ENCODE measurements around the gene SPDYE16. TPM values are rescaled to one million over a fixed set of nuclear protein-coding genes. Genes with fewer than 3 reads are reported as not detected.
"Not testable (repeated sequence)": the region's sequence is repeated elsewhere in the genome, so short reads cannot be mapped to it uniquely, and the experiment has no call there.

Gene SPDYE16
- total RNA-seq, 1 experiment from 2014 or later = 0.13 TPM

DNA sequence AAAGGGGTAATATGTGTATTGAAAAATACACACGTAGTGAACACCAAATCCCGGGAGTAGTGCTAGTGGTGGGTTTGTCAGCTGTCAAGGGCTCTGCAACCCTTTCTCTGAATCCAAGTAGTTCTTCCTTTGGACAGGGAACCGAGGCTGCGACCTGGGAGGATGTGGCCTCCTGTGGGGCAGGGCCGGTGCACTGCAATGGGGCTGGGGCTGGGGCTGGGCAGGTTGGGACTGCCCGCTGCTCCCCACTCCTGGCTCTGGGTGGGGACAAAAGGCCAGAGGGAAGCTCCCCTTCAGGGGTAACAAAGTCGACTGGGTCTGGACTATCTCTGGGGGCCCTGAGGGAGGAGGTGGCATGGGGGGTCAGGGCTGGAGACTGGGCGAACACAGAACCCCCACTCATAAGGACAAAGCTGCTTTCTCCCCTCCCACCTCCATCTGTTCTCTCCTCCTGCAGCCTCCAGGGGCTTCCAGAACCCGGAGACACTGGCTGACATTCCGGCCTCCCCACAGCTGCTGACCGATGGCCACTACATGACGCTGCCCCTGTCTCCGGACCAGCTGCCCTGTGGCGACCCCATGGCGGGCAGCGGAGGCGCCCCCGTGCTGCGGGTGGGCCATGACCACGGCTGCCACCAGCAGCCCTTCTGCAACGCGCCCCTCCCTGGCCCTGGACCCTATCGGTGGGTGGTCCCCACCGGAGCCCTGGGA lies 31.7 kb downstream of the SPDYE16 start:
- H3K36me3 ChIP-seq (ENCODE audit: insufficient read depth, low read length, poor library complexity, severe bottlenecking); intact Hi-C loops (cut with micrococcal nuclease; ENCODE audit: unreplicated experiment); DNase-seq (ENCODE audit: low spot score); H3K9me3 ChIP-seq (ENCODE audit: low read depth, low read length, poor library complexity, severe bottlenecking); POLR2A ChIA-PET (ENCODE audit: low non-redundant PET); H3K4me3 ChIP-seq (ENCODE audit: low read depth, low read length, poor library complexity, severe bottlenecking); H3K27me3 ChIP-seq (replicated peaks; ENCODE audit: insufficient read depth, low read depth, low read length, poor library complexity); H3K27ac ChIP-seq (ENCODE audit: low read depth, low read length, poor library complexity, severe bottlenecking); BruUV-seq (replicated peaks); H3K4me1 ChIP-seq (ENCODE audit: insufficient read depth, low read length, poor library complexity, severe bottlenecking); CTCF ChIA-PET: not testable (repeated sequence)

DNA sequence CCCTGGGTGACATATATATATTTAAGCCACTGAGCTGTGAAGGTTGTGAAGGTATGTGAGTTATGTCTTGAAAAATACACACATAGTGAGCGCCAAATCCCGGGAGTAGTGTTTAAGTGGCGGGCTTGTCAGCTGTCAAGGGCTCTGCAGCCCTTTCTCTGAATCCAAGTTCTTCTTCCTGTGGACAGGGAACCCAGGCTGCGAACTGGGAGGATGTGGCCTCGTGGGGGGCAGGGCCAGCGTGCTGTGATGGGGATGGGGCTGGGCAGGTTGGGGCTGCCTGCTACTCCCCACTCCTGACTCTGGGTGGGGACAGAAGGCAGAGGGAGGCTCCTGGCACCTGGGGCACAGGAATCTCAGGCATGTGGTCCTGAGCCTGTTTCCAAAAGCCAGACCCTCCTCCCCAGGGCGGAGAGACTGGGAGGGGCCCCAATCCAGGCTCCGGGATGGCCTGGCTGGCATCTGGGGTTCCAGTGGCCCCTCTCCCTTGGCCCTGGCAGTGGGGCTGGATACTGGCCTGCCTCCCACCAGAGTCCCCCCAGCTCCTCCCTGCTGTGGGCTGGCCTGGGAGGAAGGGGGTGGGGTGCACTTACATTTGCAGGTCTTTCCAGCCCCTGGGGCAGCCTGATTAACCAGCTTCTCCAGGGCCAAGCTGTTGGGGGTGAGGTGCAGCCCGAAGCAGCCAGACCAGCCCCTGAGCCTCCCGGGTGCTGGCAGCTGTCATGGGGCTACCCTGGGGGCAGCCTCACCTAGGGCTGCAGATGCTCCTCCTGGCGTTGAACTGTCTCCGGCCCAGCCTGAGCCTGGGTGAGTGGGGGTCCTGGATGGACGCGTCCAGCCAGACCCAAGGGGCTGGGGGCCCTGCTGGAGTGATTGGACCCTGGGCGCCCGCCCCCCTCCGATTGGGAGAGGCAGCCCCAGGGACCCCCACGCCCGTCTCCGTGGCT lies 32.9 kb downstream of the SPDYE16 start, which contains the start of gene UPK3B:
Gene UPK3B (plus strand): TSS at position 622 of the 947 bp plus-strand sequence. CDS start 101 bp downstream, at position 723.
- DNase-seq (ENCODE audit: low spot score) = no peak

DNA sequence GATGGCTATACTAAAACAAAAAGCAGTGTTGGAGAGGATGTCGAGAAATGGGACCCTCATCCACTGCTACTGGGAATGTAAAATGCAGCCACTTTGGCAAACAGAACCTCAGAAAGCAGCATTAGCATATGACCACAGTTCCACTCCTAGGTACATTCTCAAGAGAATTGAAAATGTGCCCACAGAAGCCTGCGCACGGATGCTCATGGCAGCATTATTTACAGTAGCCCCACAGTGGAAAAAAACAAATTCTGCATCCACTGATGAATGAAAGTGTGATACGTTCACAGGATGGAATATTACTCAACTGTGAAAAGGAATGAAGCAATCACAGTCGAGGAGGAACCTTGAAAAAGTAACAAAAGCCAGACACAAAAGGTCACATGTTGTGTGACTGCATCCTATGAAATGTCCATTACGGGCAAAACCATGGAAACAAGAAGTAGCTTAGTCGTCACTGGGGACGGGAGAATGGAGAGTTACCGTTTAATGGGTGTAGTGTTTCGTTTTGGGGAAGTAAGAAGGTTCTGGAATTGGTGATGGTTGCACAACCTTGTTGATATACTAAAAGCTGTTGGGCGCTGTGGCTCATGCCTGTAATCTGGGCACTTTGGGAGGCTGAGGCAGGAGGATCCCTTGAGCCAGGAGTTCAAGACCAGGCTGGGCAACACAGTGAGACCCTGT lies 35.2 kb downstream of the SPDYE16 start:
- H3K4me3 ChIP-seq (ENCODE audit: low read depth, low read length, poor library complexity, severe bottlenecking) = no peak overlapping the region
- TF ChIP-seq CTCF (conservative IDR thresholded peaks at IDR 0.05; ENCODE audit: low read depth, low read length) (no peak), EZH2 (IDR thresholded peaks at IDR 0.05; ENCODE audit: borderline replicate concordance, low read depth, low read length, poor library complexity, severe bottlenecking) (no peak)
- no peaks in the 10 kb centered on the region for H3K4me1 ChIP-seq (ENCODE audit: insufficient read depth, low read length, poor library complexity, severe bottlenecking)
- H3K9me3 ChIP-seq (ENCODE audit: low read depth, low read length, poor library complexity, severe bottlenecking) = no peaks in the 10 kb centered on the region
- DNase-seq (ENCODE audit: low spot score) = no peak
- no peaks in the 10 kb centered on the region for H3K27me3 ChIP-seq (replicated peaks; ENCODE audit: insufficient read depth, low read depth, low read length, poor library complexity)
- intact Hi-C loops (cut with micrococcal nuclease; ENCODE audit: unreplicated experiment) = no loop called here
- ChIA-PET CTCF (no interaction called here), POLR2A (ENCODE audit: low non-redundant PET) (no interaction called here)
- no peak overlapping the region for H3K27ac ChIP-seq (ENCODE audit: low read depth, low read length, poor library complexity, severe bottlenecking)
- no TSS peak for BruUV-seq (replicated peaks)
- no peaks in the 10 kb centered on the region for H3K36me3 ChIP-seq (ENCODE audit: insufficient read depth, low read length, poor library complexity, severe bottlenecking)

More for the DNA sequence above, 32.9 kb downstream of the SPDYE16 start, which contains the start of gene UPK3B:
- ChIA-PET POLR2A (ENCODE audit: low non-redundant PET) (no interaction called here), CTCF (no interaction called here)
- BruUV-seq (replicated peaks) = no TSS peak
- Histone ChIP-seq H3K9me3 (ENCODE audit: low read depth, low read length, poor library complexity, severe bottlenecking) (no peaks in the 10 kb centered on the region), H3K36me3 (ENCODE audit: insufficient read depth, low read length, poor library complexity, severe bottlenecking) (no peaks in the 10 kb centered on the region), H3K27me3 (replicated peaks; ENCODE audit: insufficient read depth, low read depth, low read length, poor library complexity) (no peaks in the 10 kb centered on the region), H3K27ac (ENCODE audit: low read depth, low read length, poor library complexity, severe bottlenecking) (no peak within 1 kb of the TSS), H3K4me3 (ENCODE audit: low read depth, low read length, poor library complexity, severe bottlenecking) (no peak within 1 kb of the TSS), H3K4me1 (ENCODE audit: insufficient read depth, low read length, poor library complexity, severe bottlenecking) (no peaks in the 10 kb centered on the region)
- TF ChIP-seq EZH2 (IDR thresholded peaks at IDR 0.05; ENCODE audit: borderline replicate concordance, low read depth, low read length, poor library complexity, severe bottlenecking) (no peak), CTCF (conservative IDR thresholded peaks at IDR 0.05; ENCODE audit: low read depth, low read length) (no peak)
- intact Hi-C loops (cut with micrococcal nuclease; ENCODE audit: unreplicated experiment) = no loop called here

DNA sequence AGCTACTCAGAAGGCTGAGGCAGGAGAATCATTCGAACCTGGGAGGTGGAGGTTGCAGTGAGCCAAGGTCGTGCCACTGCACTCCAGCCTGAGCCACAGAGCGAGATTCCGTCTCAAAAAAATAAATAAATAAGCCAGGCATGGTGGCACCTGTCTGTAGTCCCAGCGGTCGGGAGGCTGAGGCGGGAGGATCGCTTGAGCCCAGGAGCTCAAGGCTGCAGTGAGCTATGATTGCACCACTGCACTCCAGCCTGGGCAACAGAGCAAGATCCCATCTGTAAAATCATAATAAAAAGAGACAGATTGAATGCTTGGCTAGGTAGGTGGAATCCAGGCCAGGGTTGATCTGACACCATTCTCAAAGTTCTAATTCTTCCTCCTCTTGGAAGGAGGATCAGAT lies 36.5 kb downstream of the SPDYE16 start:
- H3K4me3 ChIP-seq (ENCODE audit: low read depth, low read length, poor library complexity, severe bottlenecking); H3K36me3 ChIP-seq (ENCODE audit: insufficient read depth, low read length, poor library complexity, severe bottlenecking); H3K27ac ChIP-seq (ENCODE audit: low read depth, low read length, poor library complexity, severe bottlenecking); intact Hi-C loops (cut with micrococcal nuclease; ENCODE audit: unreplicated experiment); DNase-seq (ENCODE audit: low spot score); CTCF ChIA-PET; BruUV-seq (replicated peaks); POLR2A ChIA-PET (ENCODE audit: low non-redundant PET); H3K27me3 ChIP-seq (replicated peaks; ENCODE audit: insufficient read depth, low read depth, low read length, poor library complexity); H3K4me1 ChIP-seq (ENCODE audit: insufficient read depth, low read length, poor library complexity, severe bottlenecking); H3K9me3 ChIP-seq (ENCODE audit: low read depth, low read length, poor library complexity, severe bottlenecking): not testable (repeated sequence)
